Effector memory CD8-positive, alpha-beta T cell (primary cell): ENCODE measurements around the gene AQP1.

Experiments
- ATAC-seq: fragments of 150-1000 bp; cut with Tn5 transposase; replicated peaks from 2 replicates; pipeline ENCODE4 v1.10.0; 2021; ENCODE audit warnings: mild to moderate bottlenecking, moderate library complexity
- DNase-seq, 3 experiments: peaks; one replicate each; pipeline ENCODE4 v3.0.0; 2021
- H3K27ac Mint-ChIP-seq, 2 donors: one replicate each; pipeline ENCODE4 v1.8.0; 2022; ENCODE audit warnings: mild to moderate bottlenecking in 2 of 2, mixed read lengths in 2 of 2, moderate library complexity in 2 of 2
- H3K27me3 Mint-ChIP-seq, 2 donors: one replicate each; pipeline ENCODE4 v1.8.0; 2022; ENCODE audit warnings: mixed read lengths in 2 of 2
- H3K36me3 Mint-ChIP-seq: one replicate; pipeline ENCODE4 v1.8.0; 2022; ENCODE audit warnings: mild to moderate bottlenecking, moderate library complexity, mixed read lengths; ENCODE audit not compliant: insufficient read depth
- H3K4me1 Mint-ChIP-seq, 2 donors: one replicate each; pipeline ENCODE4 v1.8.0; 2022; ENCODE audit warnings: low read depth in 2 of 2, mixed read lengths in 2 of 2
- H3K4me3 Mint-ChIP-seq, 2 donors: one replicate each; pipeline ENCODE4 v1.8.0; 2022; ENCODE audit warnings: mild to moderate bottlenecking in 2 of 2, mixed read lengths in 2 of 2, moderate library complexity in 2 of 2
- H3K9me3 Mint-ChIP-seq, 2 donors: one replicate each; pipeline ENCODE4 v1.8.0; 2022; ENCODE audit warnings: mixed read lengths in 2 of 2

AQP1 gene

DNA sequence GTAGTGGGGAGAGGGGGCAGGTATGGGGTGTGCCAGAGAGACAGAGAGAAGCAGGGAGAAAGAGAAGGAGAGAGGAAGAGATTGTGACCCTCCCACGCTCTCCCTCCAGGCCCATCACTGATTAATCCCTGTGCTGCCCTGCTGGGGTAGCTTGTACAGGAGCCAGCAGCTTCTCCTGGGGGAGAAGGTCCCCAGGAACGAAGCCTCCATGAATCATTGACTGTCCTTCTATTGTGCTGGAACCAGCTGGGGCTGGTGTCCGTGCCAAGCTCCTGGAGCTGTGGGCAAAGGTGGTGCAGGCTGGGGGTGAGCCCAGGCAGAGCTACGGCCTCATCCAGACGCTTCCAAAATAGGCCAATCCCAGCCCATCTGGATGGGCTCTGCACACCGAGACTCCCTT, 20.9 kb downstream of the AQP1 start:
- no peak for ATAC-seq
- no peak overlapping the region for H3K4me3 Mint-ChIP-seq

DNA sequence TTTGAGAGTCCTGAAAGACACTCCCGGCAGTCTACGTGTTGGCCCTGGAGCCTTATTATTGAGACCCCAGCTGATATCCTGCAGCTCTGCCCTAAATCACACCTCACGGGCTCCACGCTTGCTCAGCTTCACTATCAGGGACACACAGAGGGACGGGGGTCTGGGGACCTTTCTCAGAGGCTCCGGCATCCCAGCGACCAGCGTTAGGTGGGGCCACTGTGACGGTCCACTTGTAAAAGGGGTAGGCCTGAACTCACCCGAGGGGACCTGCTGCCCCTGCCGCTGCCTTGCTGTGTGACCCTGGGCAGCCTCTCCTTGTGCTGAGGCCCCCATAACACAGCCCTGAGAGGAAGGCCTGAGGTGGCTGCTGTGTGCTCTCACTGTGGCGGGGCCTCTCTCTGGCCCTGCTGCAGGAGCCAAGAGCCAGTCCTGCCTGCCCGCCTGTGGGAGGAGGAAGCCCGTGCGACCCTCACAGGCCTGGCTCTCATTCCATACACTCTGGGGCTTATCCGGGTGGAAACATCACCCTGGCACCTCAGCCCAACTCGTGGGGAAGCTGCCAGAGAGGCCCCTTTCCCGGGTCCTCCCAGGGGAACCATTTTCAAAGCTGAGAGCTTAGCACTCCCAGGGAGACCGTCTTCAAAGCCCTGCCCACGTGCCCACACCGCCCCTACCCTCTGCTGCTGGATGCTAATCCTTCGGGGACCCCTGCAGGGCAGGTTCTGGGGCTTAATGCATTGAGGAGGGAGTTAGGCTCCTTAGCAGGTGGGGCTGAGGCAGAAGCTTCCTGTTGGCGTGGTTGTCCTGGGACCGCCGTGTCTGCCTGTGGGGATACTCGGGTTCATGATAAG, 21.7 kb downstream of the AQP1 start:
- no peak for ATAC-seq
- no peaks in the 10 kb centered on the region for H3K36me3 Mint-ChIP-seq
- DNase-seq: no peak
- no peak overlapping the region for H3K4me3 Mint-ChIP-seq
- no peak overlapping the region for H3K27ac Mint-ChIP-seq
- no peaks in the 10 kb centered on the region for H3K9me3 Mint-ChIP-seq
- peaks cover 34 to 81% of the 10 kb centered on the region in 2 donors for H3K27me3 Mint-ChIP-seq
- no peaks in the 10 kb centered on the region for H3K4me1 Mint-ChIP-seq

More for the DNA sequence above, 20.9 kb downstream of the AQP1 start:
- Mint-ChIP-seq H3K36me3 (no peaks in the 10 kb centered on the region), H3K9me3 (no peaks in the 10 kb centered on the region), H3K27me3 (peaks cover 34 to 73% of the 10 kb centered on the region in 2 donors), H3K27ac (no peak overlapping the region), H3K4me1 (no peaks in the 10 kb centered on the region)
- DNase-seq: no peak

GRCh38 chr7:30934225-30934624, 22.6 kb downstream of the AQP1 start:
- DNase-seq (no peak), ATAC-seq (no peak)

DNA sequence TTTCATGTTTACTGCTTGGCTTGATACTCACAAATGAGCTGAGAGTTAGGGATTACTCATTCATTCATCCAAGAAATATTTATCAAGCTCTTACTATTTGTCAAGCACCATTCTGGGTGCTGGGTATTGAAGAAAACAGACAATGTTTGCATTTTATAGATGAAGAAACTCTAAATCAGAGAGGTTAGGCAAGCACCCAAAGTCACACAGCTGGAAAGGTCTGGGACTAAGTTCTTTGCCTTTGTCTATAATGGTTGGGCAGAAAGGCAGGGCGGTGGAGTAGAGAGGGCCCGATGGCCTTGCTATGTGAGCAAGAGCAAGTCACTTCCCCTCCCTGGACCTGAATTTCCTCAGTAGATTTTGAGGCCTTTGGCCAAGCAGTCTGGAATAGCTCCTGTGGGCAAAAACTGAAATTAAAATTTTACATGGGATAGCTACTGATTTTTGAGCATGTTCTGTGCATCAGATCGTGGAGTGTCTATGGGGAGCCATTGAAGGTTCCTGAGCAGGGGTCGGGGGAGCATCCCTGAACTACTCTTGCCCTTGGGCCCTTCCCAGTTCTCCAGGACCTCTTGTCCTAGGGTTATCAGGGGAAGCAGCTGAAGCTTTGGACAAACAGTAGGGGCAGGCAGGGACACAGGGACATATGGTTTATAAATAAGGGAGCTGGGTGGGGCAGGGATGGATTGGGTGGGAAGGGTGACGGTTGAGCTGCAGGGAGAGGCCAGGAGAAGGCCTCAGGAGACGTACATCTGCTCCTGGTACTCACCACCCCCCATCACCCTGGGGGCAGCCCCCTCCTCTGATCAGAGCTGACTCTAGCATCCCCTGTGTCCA, 23.3 kb downstream of the AQP1 start:
- Mint-ChIP-seq H3K9me3 (no peaks in the 10 kb centered on the region), H3K27me3 (peaks cover 34 to 85% of the 10 kb centered on the region in 2 donors), H3K4me3 (no peak overlapping the region), H3K27ac (no peak overlapping the region), H3K36me3 (no peaks in the 10 kb centered on the region), H3K4me1 (no peaks in the 10 kb centered on the region)
- ATAC-seq (no peak), DNase-seq (no peak)

More at GRCh38 chr7:30934225-30934624, 22.6 kb downstream of the AQP1 start:
- H3K27me3 Mint-ChIP-seq: peaks cover 35 to 86% of the 10 kb centered on the region in 2 donors
- no peaks in the 10 kb centered on the region for H3K9me3 Mint-ChIP-seq
- no peaks in the 10 kb centered on the region for H3K36me3 Mint-ChIP-seq
- no peak overlapping the region for H3K27ac Mint-ChIP-seq
- no peak overlapping the region for H3K4me3 Mint-ChIP-seq
- H3K4me1 Mint-ChIP-seq: no peaks in the 10 kb centered on the region

GRCh38 chr7:30935569-30935877, 23.9 kb downstream of the AQP1 start:
- Mint-ChIP-seq H3K27ac (no peak overlapping the region), H3K27me3 (peaks cover 32 to 83% of the 10 kb centered on the region in 2 donors), H3K9me3 (no peaks in the 10 kb centered on the region), H3K36me3 (no peaks in the 10 kb centered on the region), H3K4me1 (no peaks in the 10 kb centered on the region), H3K4me3 (no peak overlapping the region)
- no peak for ATAC-seq
- DNase-seq: no peak

DNA sequence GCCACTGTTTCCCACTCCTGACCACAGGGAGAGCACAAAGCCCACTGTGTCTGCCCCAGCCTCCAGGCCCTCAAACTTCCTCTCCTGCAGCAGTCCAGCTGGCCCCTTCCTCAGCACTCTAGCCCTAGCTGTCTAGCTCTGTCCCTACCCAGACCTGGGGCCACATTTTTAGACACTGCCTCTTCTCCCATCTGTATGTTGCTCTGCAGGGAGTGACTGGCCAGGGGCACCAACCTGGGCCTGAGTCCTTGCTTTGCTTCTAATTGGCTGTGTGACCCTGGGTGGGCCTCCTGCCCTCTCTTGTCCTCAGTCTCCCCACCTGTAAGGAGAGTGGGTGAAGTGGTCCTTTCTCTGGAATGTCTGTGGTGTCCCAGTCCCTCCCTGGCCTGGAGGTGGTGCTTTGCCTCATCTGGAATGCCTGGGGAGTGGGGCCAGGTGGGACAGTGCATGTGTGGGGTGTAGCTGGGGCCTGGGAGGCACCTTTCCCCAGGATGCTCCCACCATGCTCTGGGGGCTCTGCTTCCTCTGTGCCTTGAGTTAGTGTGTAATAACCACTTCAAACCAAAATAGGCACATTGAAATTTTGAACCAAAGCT, 25.1 kb downstream of the AQP1 start:
- no peak for ATAC-seq
- H3K9me3 Mint-ChIP-seq: no peaks in the 10 kb centered on the region
- H3K4me3 Mint-ChIP-seq: no peak overlapping the region
- no peaks in the 10 kb centered on the region for H3K36me3 Mint-ChIP-seq
- no peak for DNase-seq
- H3K4me1 Mint-ChIP-seq: no peaks in the 10 kb centered on the region
- H3K27me3 Mint-ChIP-seq: peaks cover 38 to 85% of the 10 kb centered on the region in 2 donors
- H3K27ac Mint-ChIP-seq: no peak overlapping the region

DNA sequence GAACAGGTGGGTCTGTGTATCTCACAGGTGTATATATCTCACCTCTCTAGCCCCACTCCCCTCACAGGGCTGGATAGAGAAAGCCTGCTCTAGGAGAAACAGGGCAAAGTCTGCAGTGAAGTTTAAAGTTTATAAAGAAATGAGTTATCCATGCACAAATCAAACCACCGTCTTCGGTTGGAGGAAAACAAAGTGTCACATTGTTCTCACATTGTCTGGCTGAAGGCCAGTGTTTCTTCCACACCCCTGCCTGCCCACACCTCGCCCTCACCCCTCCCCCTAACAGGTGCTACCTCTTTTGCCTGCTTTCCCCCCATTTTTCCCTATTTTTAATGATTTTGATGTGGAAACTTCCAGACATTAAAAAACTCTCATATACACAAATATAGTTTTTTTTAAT, 25.8 kb downstream of the AQP1 start:
- DNase-seq (no peak), ATAC-seq (no peak)
- no peaks in the 10 kb centered on the region for H3K36me3 Mint-ChIP-seq
- no peaks in the 10 kb centered on the region for H3K9me3 Mint-ChIP-seq
- H3K27ac Mint-ChIP-seq: no peak overlapping the region
- H3K27me3 Mint-ChIP-seq: peaks cover 45 to 85% of the 10 kb centered on the region in 2 donors
- no peaks in the 10 kb centered on the region for H3K4me1 Mint-ChIP-seq
- H3K4me3 Mint-ChIP-seq: no peak overlapping the region

DNA sequence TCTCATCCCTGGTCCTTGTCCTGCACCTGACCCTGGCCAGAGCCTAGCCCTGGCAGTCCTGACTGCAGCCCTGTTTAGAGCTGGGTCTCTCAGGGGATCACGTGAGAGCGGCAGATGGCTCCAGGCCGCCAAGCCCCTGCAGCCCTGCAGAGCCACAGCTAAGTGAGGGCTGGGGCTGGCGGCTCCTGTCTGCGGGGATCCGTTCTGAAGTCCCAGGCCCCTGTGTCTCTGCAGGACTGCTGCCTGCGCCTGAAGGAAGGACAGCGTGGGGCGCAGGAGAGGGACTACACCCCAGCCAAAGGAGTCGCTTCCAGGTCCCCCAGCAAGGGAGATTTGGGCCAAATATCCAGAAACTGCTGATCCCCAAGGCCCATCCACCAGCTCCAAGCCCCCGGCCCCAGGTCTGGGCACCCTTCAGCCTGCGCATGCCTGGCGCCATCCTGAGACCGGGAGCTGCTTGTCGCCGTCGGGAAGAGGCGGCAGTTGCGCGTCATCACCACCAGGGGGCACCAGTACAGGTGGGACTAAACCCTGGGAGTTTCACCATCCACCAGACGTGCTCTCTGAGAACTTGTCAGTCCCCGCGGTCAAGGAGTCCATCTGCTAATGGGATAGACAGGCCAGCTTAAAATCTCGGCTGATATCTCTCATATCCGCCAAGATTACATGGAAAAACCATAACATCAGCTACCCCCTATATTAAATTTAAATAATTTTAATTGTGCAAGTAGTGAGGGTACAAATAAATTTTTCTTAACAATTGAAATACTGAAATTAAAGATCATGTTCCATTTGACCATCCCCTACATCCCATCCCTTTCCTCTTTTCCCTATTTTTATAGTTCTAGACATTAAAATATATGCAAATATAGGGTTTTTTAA, 27.0 kb downstream of the AQP1 start:
- ATAC-seq: peak; percentile 48
- DNase-seq: peak; percentile 32 to 39 (median 39)
- no peaks in the 10 kb centered on the region for H3K4me1 Mint-ChIP-seq
- H3K36me3 Mint-ChIP-seq: no peaks in the 10 kb centered on the region
- no peak overlapping the region for H3K4me3 Mint-ChIP-seq
- no peaks in the 10 kb centered on the region for H3K9me3 Mint-ChIP-seq
- H3K27me3 Mint-ChIP-seq: peaks cover 46 to 75% of the 10 kb centered on the region in 2 donors
- H3K27ac Mint-ChIP-seq: no peak overlapping the region

GRCh38 chr7:30941582-30942323, 30.1 kb downstream of the AQP1 start:
- Mint-ChIP-seq H3K36me3 (no peaks in the 10 kb centered on the region), H3K9me3 (peaks cover 0 to 3% of the 10 kb centered on the region in 2 donors), H3K27me3 (peaks cover 30 to 58% of the 10 kb centered on the region in 2 donors), H3K4me3 (no peak overlapping the region), H3K4me1 (no peaks in the 10 kb centered on the region), H3K27ac (no peak overlapping the region)
- no peak for ATAC-seq
- no peak for DNase-seq

DNA sequence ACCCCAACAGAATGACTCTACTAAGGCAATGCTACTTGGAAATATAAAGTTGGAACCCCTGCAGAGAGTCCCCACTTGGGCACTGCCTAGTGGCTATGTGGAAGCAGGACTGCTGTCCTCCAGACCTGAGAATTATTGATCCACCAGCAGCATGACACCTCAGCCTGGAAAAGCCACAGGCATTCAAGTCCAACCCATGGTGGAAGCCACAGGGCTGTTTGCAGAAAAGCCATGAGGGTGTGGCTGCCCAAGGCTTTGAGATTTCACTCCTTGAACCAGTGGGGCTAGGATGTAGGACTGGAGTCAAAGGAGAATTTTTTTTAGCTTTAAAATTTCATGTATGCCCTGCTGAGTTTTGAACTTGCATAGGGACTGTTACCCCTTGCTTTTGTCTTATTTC, 38.5 kb downstream of the AQP1 start:
- no peak for DNase-seq
- Mint-ChIP-seq H3K27ac (no peak overlapping the region), H3K27me3 (peaks cover 48 to 51% of the 10 kb centered on the region in 2 donors), H3K9me3 (peaks cover 6 to 7% of the 10 kb centered on the region in 2 donors), H3K4me1 (no peaks in the 10 kb centered on the region), H3K4me3 (no peak overlapping the region), H3K36me3 (no peaks in the 10 kb centered on the region)
- no peak for ATAC-seq

DNA sequence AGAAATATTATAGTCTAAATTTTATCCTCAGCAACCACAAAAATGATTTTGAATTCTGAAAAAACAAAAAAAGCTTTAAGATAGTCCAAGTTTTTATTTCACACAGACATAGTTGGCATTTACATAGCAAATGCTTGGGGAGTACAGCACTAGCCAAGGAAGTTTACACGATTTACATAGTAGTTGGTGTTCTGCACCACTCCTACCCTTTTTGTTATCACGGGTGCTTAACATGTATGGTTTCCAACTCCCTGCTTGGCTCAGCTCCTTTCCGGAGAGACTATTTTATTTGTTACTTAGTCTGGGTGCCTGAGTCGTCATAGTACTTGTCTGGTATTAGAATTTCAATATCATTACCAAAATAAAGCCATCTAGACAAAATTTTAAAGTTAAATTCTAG, 43.3 kb downstream of the AQP1 start:
- Mint-ChIP-seq H3K36me3 (no peaks in the 10 kb centered on the region), H3K27me3 (peaks cover 28 to 51% of the 10 kb centered on the region in 2 donors), H3K9me3 (peaks cover 4 to 7% of the 10 kb centered on the region in 2 donors), H3K27ac (no peak overlapping the region), H3K4me3 (no peak overlapping the region), H3K4me1 (no peaks in the 10 kb centered on the region)
- DNase-seq: no peak
- ATAC-seq: no peak

- H3K36me3 Mint-ChIP-seq: no peaks in the 10 kb centered on the region
- no peak for ATAC-seq
- H3K27me3 Mint-ChIP-seq: peaks cover 21 to 34% of the 10 kb centered on the region in 2 donors
- H3K9me3 Mint-ChIP-seq: peaks cover 4 to 7% of the 10 kb centered on the region in 2 donors
- no peak overlapping the region for H3K27ac Mint-ChIP-seq
- DNase-seq: no peak
- H3K4me1 Mint-ChIP-seq: no peaks in the 10 kb centered on the region
- H3K4me3 Mint-ChIP-seq: no peak overlapping the region
These were observed 45.1 kb downstream of the AQP1 start for GRCh38 chr7:30956704-30957103.
